ENCODE results near the gene ATP6AP1. TPM values are rescaled to one million over a fixed set of nuclear protein-coding genes. Genes with fewer than 3 reads are reported as not detected.

The ATP6AP1 gene
- total and polyA plus RNA-seq, 9 of the 15 experiments (the other 6 are each of a cell fraction or from before 2014, with no cell fraction given) = 8.3 to 90.5 (median 52.9) TPM

- TF ChIP-seq HSF4 (CRISPR knock-in tag; IDR thresholded peaks at IDR 0.05; ENCODE audit: borderline replicate concordance) (no peak), SMARCA4 (IDR thresholded peaks at IDR 0.05) (no peak), TRIM28 (IDR thresholded peaks at IDR 0.05) (no peak), CREB1 (IDR thresholded peaks at IDR 0.05) (peak; percentile 100), CREB1 (CRISPR knock-in tag; IDR thresholded peaks at IDR 0.05) (peak; percentile 98), ETV5 (CRISPR knock-in tag; IDR thresholded peaks at IDR 0.05; ENCODE audit: low read depth) (no peak; the same call in 1 of the 2 replicates), USF2 (CRISPR knock-in tag; IDR thresholded peaks at IDR 0.05) (no peak), HNRNPUL1 (IDR thresholded peaks at IDR 0.05; ENCODE audit: low read length) (no peak), CREM (IDR thresholded peaks at IDR 0.05; ENCODE audit: low read depth) (peak; percentile 99), SOX6 (IDR thresholded peaks at IDR 0.05) (0 out of 2 replicates have a peak, but pooled peaks have one; percentile 12), PHB2 (IDR thresholded peaks at IDR 0.05; ENCODE audit: low read depth) (no peak), MAFF (IDR thresholded peaks at IDR 0.05; ENCODE audit: low read length) (peak; percentile 27; the same call in 1 of the 2 replicates), ZNF143 (CRISPR knock-in tag; IDR thresholded peaks at IDR 0.05) (no peak), SRSF9 (IDR thresholded peaks at IDR 0.05; ENCODE audit: borderline replicate concordance, low read depth, low read length) (no peak), POLR2A (conservative IDR thresholded peaks at IDR 0.05) (peak; percentile 79), BHLHE40 (IDR thresholded peaks at IDR 0.05; ENCODE audit: low read length) (peak; percentile 93), CTCF (IDR thresholded peaks at IDR 0.05 in 2 of 3, conservative IDR thresholded peaks at IDR 0.05 in 1 of 3; ENCODE audit: insufficient read depth in 2 of 3, low read depth in 1 of 3, low read length in 3 of 3) (no peak; a peak in 1 of 6 replicates), BRD4 (IDR thresholded peaks at IDR 0.05) (peak; percentile 86; the same call in 1 of the 2 replicates), MYC (IDR thresholded peaks at IDR 0.05; ENCODE audit: low read depth, low read length) (peak; percentile 49; the same call in 1 of the 2 replicates), MYC (CRISPR knock-in tag; IDR thresholded peaks at IDR 0.05; ENCODE audit: borderline replicate concordance, low read depth) (no peak), SMC3 (conservative IDR thresholded peaks at IDR 0.05; ENCODE audit: insufficient read depth, low read depth, low read length) (no peak), KLF16 (IDR thresholded peaks at IDR 0.05) (peak; percentile 97), ZNF224 (CRISPR knock-in tag; IDR thresholded peaks at IDR 0.05) (no peak), CBX8 (IDR thresholded peaks at IDR 0.05; ENCODE audit: borderline replicate concordance, extremely low read depth, low read depth, low read length, poor library complexity, severe bottlenecking) (no peak), ZFP30 (CRISPR knock-in tag; IDR thresholded peaks at IDR 0.05; ENCODE audit: borderline replicate concordance) (no peak), NUFIP1 (IDR thresholded peaks at IDR 0.05; ENCODE audit: partially characterized antibody) (no peak), NFYB (IDR thresholded peaks at IDR 0.05; ENCODE audit: extremely low read depth, insufficient read length) (peak; percentile 51), TARDBP (IDR thresholded peaks at IDR 0.05) (peak; percentile 98), TEAD4 (IDR thresholded peaks at IDR 0.05; ENCODE audit: low read length) (0 out of 2 replicates have a peak, but pooled peaks have one; percentile 6), TEAD4 (CRISPR knock-in tag; IDR thresholded peaks at IDR 0.05; ENCODE audit: borderline replicate concordance) (no peak), CBX3 (IDR thresholded peaks at IDR 0.05; ENCODE audit: borderline replicate concordance in 1 of 2, low read length in 2 of 2) (no peak; a peak in 1 of 3 replicates)
Observed at GRCh38 chrX:154378799-154379568, 49.5 kb upstream of the ATP6AP1 start, which contains the start of gene EMD (continued).

Data from K562 (cell line).